Left lung (tissue), 10 donors: ENCODE data around the gene COL6A3. TPM values are rescaled to one million over a fixed set of nuclear protein-coding genes. Genes with fewer than 3 reads are reported as not detected.
"Not testable (repeated sequence)": the region's sequence is repeated elsewhere in the genome, so short reads cannot be mapped to it uniquely, and the experiment has no call there.

Experiments
- ATAC-seq: fragments of 200-7000 bp; cut with Tn5 transposase; one replicate; pipeline ENCODE4 v1.9.1; 2020; ENCODE audit warnings: moderate library complexity
- DNase-seq, 4 donors: peaks; one replicate each; pipeline ENCODE4 v3.0.0-alpha.2; 2013 to 2020
- H3K27ac ChIP-seq, 2 donors: fragments of 200-600 bp; sonication (generic) in 1 of 2; one replicate each; pipeline versions ENCODE4 v1.5.0 to v1.8.0; 2020 to 2021
- H3K27me3 ChIP-seq, 2 donors: fragments of 200-600 bp; sonication (generic) in 1 of 2; one replicate each; pipeline versions ENCODE4 v1.5.0 to v1.8.0; 2020 to 2021
- H3K36me3 ChIP-seq, 2 donors: fragments of 200-600 bp; sonication (generic) in 1 of 2; one replicate each; pipeline versions ENCODE4 v1.5.0 to v1.8.0; 2020 to 2021
- H3K4me1 ChIP-seq, 2 donors: fragments of 200-600 bp; one replicate each; pipeline ENCODE4 v1.8.0; 2021
- H3K4me3 ChIP-seq, 2 donors: fragments of 200-600 bp; sonication (generic) in 1 of 2; one replicate each; pipeline versions ENCODE4 v1.5.0 to v1.8.0; 2020 to 2021; ENCODE audit warnings: mild to moderate bottlenecking in 1 of 2
- H3K9me3 ChIP-seq, 2 donors: fragments of 200-600 bp; sonication (generic) in 1 of 2; one replicate each; pipeline versions ENCODE4 v1.5.0 to v1.8.0; 2020 to 2021
- intact Hi-C, 2 donors: fragments of 100-400 bp; cut with DNase I; formaldehyde crosslinking; loops; one replicate each; pipeline versions ENCODE4 v1.11.2 to v1.14.2; 2022
- polyA plus RNA-seq, 6 donors: library from polyadenylated mRNA; unstranded; fragments of 120-200 nt; gene quantifications; one replicate each; pipeline ENCODE4 v1.2.1, GENCODE V29; 2013; ENCODE audit not compliant: insufficient read length in 6 of 6
- total RNA-seq, 2 donors: library from RNA; stranded (reverse); fragmentation: NEBNext Ultra II Directional; extraction: Animal tissue kit (Norgen Biotek cat#: 25700); gene quantifications; one replicate each; pipeline ENCODE4 v1.2.1, GENCODE V29; 2021
- TF ChIP-seq, protein P1 (sequence below), 2 donors: fragments of 200-600 bp; sonication (generic) in 1 of 2; IDR thresholded peaks; one replicate each; pipeline versions ENCODE4 v1.5.0 to v1.8.0; 2021; ENCODE audit warnings: antibody characterized with exemption in 2 of 2
- donor health status: DM: no; HTN: yes; CAD: no.
- donor health status: DM: no; HTN: no; CAD: no.

The COL6A3 gene
- total and polyA plus RNA-seq, 8 donors = 598 to 868 (median 760) TPM

DNA sequence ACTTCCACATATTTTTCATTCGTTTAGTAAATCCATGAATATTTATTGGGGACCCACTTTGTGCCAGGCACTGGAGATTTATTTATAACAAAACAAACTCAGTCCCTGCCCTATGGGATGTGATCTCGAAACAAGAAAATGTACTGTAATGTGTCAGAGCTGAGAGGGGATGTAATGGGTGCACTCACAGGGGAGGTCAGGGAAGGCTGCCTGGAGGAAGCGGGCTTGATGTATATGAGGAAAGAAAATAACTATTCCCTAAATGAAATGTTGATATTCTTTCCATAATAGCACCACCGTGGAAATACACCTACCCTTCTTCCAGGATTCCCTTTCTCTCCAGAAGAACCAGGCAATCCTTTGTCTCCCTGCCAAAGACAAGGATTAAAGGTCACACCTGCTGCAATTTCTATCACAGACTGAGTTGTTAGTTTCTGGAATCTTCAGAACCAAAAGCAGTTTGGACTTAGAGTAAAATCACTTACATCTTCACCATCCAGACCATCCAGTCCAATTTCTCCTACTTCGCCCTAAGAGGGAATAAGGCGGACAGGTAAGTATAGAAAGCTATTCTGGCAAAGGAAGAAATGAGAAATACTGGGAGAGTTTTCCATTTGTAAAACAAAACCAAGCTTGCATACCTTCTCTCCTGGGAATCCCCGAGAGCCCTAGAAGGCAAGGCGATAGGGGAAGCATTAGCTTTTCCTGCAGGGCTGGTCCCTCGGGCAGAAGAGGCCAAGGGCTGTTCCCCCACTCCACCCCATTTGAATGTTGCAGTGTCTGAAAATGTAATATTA is 55.0 kb downstream of the COL6A3 start:
- DNase-seq (no peak), ATAC-seq (no peak)
- Histone ChIP-seq H3K4me1 (peaks cover 0 to 3% of the 10 kb centered on the region in 2 donors), H3K27ac (no peak overlapping the region), H3K9me3 (no peaks in the 10 kb centered on the region), H3K36me3 (no peaks in the 10 kb centered on the region), H3K4me3 (no peak overlapping the region), H3K27me3 (peaks cover 0 to 24% of the 10 kb centered on the region in 2 donors)
- TF ChIP-seq, protein P1, sequence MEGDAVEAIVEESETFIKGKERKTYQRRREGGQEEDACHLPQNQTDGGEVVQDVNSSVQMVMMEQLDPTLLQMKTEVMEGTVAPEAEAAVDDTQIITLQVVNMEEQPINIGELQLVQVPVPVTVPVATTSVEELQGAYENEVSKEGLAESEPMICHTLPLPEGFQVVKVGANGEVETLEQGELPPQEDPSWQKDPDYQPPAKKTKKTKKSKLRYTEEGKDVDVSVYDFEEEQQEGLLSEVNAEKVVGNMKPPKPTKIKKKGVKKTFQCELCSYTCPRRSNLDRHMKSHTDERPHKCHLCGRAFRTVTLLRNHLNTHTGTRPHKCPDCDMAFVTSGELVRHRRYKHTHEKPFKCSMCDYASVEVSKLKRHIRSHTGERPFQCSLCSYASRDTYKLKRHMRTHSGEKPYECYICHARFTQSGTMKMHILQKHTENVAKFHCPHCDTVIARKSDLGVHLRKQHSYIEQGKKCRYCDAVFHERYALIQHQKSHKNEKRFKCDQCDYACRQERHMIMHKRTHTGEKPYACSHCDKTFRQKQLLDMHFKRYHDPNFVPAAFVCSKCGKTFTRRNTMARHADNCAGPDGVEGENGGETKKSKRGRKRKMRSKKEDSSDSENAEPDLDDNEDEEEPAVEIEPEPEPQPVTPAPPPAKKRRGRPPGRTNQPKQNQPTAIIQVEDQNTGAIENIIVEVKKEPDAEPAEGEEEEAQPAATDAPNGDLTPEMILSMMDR (IDR thresholded peaks at IDR 0.05) = no peak
- intact Hi-C loops = no loop called here

DNA sequence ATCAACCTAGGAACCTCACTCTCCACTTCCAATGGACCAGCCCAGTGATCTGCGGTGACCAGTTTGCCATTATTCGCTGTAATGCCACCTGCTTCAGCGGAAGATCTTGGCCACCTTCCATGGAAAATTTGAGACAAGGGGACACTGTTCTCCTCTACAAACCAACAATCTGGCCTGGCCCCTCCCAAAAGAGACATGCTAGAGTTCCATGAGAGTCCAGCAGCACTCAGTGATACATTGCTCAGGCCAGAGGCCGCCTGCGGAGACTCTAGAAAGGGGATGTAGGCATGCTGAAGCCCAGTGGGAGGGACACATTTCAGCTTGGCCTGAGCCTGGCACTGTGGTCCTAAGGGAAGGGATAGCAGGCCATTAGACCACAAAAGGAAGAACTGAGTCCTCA is 58.3 kb downstream of the COL6A3 start:
- ATAC-seq (no peak), DNase-seq (no peak)
- Histone ChIP-seq H3K9me3 (no peaks in the 10 kb centered on the region), H3K4me1 (peaks cover 0 to under 1% of the 10 kb centered on the region in 2 donors), H3K27me3 (peaks cover 0 to 46% of the 10 kb centered on the region in 2 donors), H3K27ac (no peak overlapping the region), H3K36me3 (no peaks in the 10 kb centered on the region), H3K4me3 (no peak overlapping the region)
- intact Hi-C loops = no loop called here
- TF ChIP-seq, protein P1 (IDR thresholded peaks at IDR 0.05) = no peak

DNA sequence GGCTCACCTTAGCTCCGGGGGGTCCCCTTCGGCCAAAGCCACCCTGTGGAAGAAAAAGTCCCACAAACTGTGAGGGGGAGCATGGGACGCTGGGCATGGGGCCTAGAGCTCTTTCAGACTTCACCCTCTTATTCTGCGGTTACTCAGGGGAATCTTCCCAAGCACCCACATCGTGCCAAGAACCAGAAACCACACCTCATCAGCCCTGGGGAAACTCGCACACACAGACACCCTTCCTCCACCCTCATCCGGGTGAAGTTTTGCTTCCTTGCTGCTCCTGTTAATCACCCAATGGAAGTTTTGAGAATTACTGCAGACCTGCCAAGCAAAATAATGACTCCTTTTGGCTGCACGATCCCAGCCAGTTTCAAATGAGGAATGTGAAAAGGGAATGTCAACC is 59.1 kb downstream of the COL6A3 start:
- H3K27me3 ChIP-seq = peaks cover 0 to 42% of the 10 kb centered on the region in 2 donors
- intact Hi-C loops = no loop called here
- H3K27ac ChIP-seq = peak overlapping the region in 1 of 2 donors; percentile 26
- no peaks in the 10 kb centered on the region for H3K36me3 ChIP-seq
- H3K4me1 ChIP-seq = no peaks in the 10 kb centered on the region
- H3K4me3 ChIP-seq = no peak overlapping the region
- ATAC-seq = peak; percentile 12
- DNase-seq = no peak
- TF ChIP-seq, protein P1 (IDR thresholded peaks at IDR 0.05) = no peak
- no peaks in the 10 kb centered on the region for H3K9me3 ChIP-seq

DNA sequence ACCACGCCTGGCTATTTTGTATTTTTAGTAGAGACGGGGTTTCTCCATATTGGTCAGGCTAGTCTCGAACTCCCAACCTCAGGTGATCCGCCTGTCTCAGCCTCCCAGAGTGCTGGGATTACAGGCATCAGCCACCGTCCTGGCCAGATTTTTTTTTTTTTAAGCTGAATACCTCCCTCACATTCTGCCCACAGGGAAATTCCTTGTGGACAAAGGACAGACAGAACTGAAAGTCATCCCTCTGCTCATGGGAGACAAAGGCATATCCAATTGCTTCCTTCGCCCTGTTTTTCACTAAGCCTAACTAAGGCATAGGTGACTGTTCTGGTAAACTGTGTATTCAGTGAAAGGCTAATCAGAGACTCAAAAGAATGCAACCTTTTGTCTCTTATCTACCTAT is 59.8 kb downstream of the COL6A3 start:
- Histone ChIP-seq H3K27ac (peak overlapping the region in 1 of 2 donors; percentile 26), H3K27me3 (peaks cover 0 to 35% of the 10 kb centered on the region in 2 donors)
- H3K9me3 ChIP-seq, H3K4me1 ChIP-seq, ATAC-seq, H3K36me3 ChIP-seq, H3K4me3 ChIP-seq, DNase-seq, intact Hi-C loops: not testable (repeated sequence)

DNA sequence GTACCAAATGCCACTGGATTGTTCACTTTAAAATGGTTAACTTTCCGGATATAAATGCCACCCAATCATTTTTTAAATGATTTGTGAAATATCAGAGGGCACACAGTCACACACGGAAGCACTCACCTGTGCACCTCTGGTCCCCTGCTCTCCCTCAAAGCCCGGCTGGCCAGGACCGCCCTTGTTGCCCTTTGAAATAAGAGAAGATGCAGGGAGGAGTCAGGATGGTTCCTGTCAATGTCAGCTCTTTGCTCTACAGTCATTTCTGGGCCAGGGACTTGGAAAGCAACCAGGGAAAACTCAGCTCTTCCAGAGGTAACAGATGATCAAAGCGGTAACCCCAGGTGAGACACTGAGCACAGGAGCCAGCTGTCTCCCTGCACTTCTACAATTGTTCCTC is 60.7 kb downstream of the COL6A3 start:
- TF ChIP-seq, protein P1 (IDR thresholded peaks at IDR 0.05) = no peak
- DNase-seq = peak in 1 of 4 donors; percentile 24
- Histone ChIP-seq H3K9me3 (no peaks in the 10 kb centered on the region), H3K27ac (no peak overlapping the region), H3K4me1 (no peaks in the 10 kb centered on the region), H3K27me3 (peaks cover 0 to 37% of the 10 kb centered on the region in 2 donors), H3K36me3 (no peaks in the 10 kb centered on the region), H3K4me3 (no peak overlapping the region)
- no peak for ATAC-seq
- intact Hi-C loops = no loop called here
